Measurements from ENCODE around the gene CTLA4.

- TF ChIP-seq POLR2AphosphoS5 (IDR thresholded peaks at IDR 0.05; ENCODE audit: low read depth), result no peak
- no peak for TF ChIP-seq CTCF (IDR thresholded peaks at IDR 0.05; ENCODE audit: insufficient read depth, low read length)
- TF ChIP-seq REST (IDR thresholded peaks at IDR 0.05; ENCODE audit: insufficient replicate concordance, low read depth), result no peak
Measured at GRCh38 chr2:203897544-203897943, 30.0 kb downstream of the CTLA4 start.
